ENCODE measurements around the gene SDR9C7.
"Not testable (repeated sequence)": the region's sequence is repeated elsewhere in the genome, so short reads cannot be mapped to it uniquely, and the experiment has no call there.

Gene SDR9C7

DNA sequence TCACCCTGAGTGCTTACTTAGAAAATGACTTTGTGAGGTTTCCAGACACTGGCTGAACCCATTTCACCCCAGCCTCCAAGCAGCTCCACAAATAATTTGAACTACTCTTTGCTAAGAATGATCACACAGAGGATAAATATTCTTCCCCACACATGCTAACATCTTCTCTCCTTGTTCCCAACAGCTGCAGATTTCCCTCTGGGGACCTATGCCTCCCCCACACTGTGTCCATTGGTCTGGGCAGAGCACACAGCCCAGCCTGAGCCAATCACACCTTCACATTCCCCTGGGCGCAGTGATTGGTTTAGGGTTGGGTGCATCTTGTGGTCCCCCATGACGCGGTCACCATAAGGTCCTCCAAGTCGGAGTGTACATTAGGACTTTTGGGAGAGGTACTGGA lies 6.9 kb downstream of the SDR9C7 start:
- no peak for DNase-seq (ENCODE audit: low spot score in 2 of 2)
- no peak for ATAC-seq (replicated peaks; ENCODE audit: extremely low read depth, poor library complexity, severe bottlenecking)
- Mint-ChIP-seq H3K4me1 (no peaks in the 10 kb centered on the region), H3K27me3 (peaks cover 25% of the 10 kb centered on the region), H3K4me3 (no peak overlapping the region), H3K36me3 (ENCODE audit: insufficient read depth) (no peaks in the 10 kb centered on the region), H3K9me3 (no peaks in the 10 kb centered on the region), H3K27ac (ENCODE audit: low read depth) (no peak overlapping the region)

DNA sequence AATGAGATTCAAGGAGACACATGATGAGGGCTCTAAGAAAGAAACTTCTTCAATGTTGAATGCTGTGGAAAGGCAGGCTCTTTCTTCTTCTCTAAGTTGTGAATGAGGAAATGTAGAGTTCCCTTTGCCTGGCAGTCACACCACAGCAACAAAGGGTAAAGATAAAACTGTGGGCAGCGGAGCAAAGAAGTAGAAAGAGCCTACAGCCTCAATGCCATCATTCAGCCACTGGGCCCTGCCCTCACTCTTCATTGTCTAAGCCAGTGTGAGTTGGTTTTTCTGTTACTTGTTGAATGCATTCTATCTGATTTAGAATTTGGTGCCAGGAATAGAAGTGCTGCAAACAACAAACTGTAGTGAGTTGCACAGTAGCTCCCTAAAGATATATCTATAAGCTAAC lies 12.2 kb downstream of the SDR9C7 start:
- Mint-ChIP-seq H3K9me3 (peaks cover 8% of the 10 kb centered on the region), H3K4me3 (no peak overlapping the region), H3K4me1 (no peaks in the 10 kb centered on the region), H3K36me3 (ENCODE audit: insufficient read depth) (no peaks in the 10 kb centered on the region), H3K27ac (ENCODE audit: low read depth) (no peak overlapping the region), H3K27me3 (peaks cover 41% of the 10 kb centered on the region)
- ATAC-seq (replicated peaks; ENCODE audit: extremely low read depth, poor library complexity, severe bottlenecking) (no peak), DNase-seq (ENCODE audit: low spot score in 2 of 2) (no peak)

GRCh38 chr12:56921346-56921745 lies 12.9 kb downstream of the SDR9C7 start:
- DNase-seq (ENCODE audit: low spot score in 2 of 2) (no peak), ATAC-seq (replicated peaks; ENCODE audit: extremely low read depth, poor library complexity, severe bottlenecking) (no peak)
- Mint-ChIP-seq H3K27me3 (peaks cover 41% of the 10 kb centered on the region), H3K4me3 (no peak overlapping the region), H3K9me3 (peaks cover 8% of the 10 kb centered on the region), H3K27ac (ENCODE audit: low read depth) (no peak overlapping the region), H3K36me3 (ENCODE audit: insufficient read depth) (no peaks in the 10 kb centered on the region), H3K4me1 (no peaks in the 10 kb centered on the region)

DNA sequence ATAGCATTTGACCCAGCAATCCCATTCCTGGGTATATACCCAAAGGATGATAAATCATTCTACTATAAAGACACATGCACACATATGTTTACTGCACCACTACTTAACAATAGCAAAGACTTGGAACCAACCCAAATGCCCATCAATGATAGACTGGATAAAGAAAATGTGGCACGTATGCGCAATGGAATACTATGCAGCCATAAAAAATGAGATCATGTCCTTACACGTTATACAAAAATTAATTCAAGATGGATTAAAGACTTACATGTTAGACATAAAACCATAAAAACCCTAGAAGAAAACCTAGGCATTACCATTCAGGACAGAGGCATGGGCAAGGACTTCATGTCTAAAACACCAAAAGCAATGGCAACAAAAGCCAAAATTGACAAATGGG lies 16.1 kb downstream of the SDR9C7 start:
- ATAC-seq (replicated peaks; ENCODE audit: extremely low read depth, poor library complexity, severe bottlenecking); DNase-seq (ENCODE audit: low spot score in 2 of 2); H3K4me3 Mint-ChIP-seq; H3K9me3 Mint-ChIP-seq; H3K27ac Mint-ChIP-seq (ENCODE audit: low read depth); H3K4me1 Mint-ChIP-seq; H3K36me3 Mint-ChIP-seq (ENCODE audit: insufficient read depth): not testable (repeated sequence)
- peaks cover 41% of the 10 kb centered on the region for H3K27me3 Mint-ChIP-seq

DNA sequence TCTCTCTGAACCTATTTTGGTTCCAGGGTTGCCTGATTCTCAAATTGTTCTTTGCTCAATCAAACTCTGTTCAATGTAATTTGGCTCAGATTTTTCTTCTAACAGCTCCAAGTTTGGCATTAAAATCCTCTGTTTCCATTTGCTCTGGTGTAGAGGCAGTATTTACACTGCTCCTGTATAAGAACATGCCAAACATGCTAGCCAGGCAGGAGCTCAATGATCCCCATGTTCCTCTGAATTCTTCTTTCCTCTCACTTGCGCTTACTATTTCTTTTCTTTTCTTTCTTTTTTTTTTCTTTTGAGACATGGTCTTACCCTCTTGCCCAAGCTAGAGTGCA lies 17.2 kb downstream of the SDR9C7 start:
- H3K27ac Mint-ChIP-seq (ENCODE audit: low read depth), result no peak overlapping the region
- peaks cover 46% of the 10 kb centered on the region for H3K27me3 Mint-ChIP-seq

DNA sequence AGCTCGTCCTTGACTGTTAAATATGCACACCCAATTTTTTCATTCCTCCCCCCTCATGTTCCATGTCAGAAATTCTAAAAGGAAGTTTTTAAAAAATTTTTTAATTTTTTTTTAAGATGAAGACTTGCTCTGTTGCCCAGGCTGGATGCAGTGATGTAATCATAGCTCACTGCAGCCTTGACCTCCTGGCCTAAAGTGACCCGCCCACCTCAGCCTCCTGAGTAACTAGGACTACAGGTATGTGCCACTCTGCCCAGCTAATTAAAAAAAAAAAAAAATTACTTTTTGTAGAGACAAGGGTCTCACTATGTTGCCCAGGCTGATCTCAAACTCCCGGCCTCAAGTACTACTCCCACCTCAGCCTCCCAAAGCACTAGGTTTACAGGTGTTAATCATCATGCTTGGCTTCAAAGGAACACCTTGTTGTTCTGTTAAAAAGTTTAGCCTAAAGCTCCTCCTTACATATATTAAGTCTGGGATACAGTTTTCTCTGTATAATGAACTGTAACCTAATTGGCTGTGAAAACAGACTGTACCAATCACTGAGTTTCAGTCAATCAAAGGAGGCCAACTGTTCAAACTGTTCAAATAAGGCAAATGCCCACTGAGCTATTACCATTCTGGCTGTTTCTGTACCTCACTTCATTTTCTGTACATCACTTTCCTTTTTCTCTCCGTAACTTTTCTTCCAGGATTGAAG lies 17.8 kb downstream of the SDR9C7 start:
- H3K36me3 Mint-ChIP-seq (ENCODE audit: insufficient read depth), result no peaks in the 10 kb centered on the region
- H3K27ac Mint-ChIP-seq (ENCODE audit: low read depth), result no peak overlapping the region
- no peak for DNase-seq (ENCODE audit: low spot score in 2 of 2)
- ATAC-seq (replicated peaks; ENCODE audit: extremely low read depth, poor library complexity, severe bottlenecking), result no peak
- H3K9me3 Mint-ChIP-seq, result peaks cover 8% of the 10 kb centered on the region
- H3K4me3 Mint-ChIP-seq, result no peak overlapping the region
- H3K27me3 Mint-ChIP-seq, result peaks cover 51% of the 10 kb centered on the region
- H3K4me1 Mint-ChIP-seq, result no peaks in the 10 kb centered on the region

More for the DNA sequence above, 17.2 kb downstream of the SDR9C7 start:
- Mint-ChIP-seq H3K9me3 (peaks cover 8% of the 10 kb centered on the region), H3K36me3 (ENCODE audit: insufficient read depth) (no peaks in the 10 kb centered on the region), H3K4me1 (no peaks in the 10 kb centered on the region), H3K4me3 (no peak overlapping the region)
- DNase-seq (ENCODE audit: low spot score in 2 of 2) (no peak), ATAC-seq (replicated peaks; ENCODE audit: extremely low read depth, poor library complexity, severe bottlenecking) (no peak)

DNA sequence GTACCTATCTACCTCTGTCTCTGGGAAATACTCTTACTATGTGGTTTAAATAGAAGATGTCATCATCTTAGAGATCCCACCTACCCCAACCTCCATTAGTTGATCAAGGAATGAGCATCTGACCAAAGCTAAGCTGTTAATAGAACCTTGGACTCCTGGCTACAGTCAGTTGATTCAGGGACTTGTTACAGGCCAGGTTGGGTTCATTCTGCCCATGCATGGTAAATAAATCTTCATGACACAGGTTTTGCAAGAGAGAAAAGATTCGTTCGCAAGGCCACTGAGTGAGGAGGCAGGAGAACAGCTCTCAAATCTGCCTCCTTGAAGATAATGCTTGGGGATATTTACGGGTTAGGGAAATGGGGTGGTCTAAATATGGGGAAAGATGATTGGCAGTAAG lies 19.5 kb downstream of the SDR9C7 start:
- Mint-ChIP-seq H3K36me3 (ENCODE audit: insufficient read depth) (no peaks in the 10 kb centered on the region), H3K4me3 (no peak overlapping the region), H3K9me3 (peaks cover 3% of the 10 kb centered on the region), H3K4me1 (no peaks in the 10 kb centered on the region), H3K27me3 (peaks cover 52% of the 10 kb centered on the region), H3K27ac (ENCODE audit: low read depth) (no peak overlapping the region)
- ATAC-seq (replicated peaks; ENCODE audit: extremely low read depth, poor library complexity, severe bottlenecking) (no peak), DNase-seq (ENCODE audit: low spot score in 2 of 2) (no peak)

DNA sequence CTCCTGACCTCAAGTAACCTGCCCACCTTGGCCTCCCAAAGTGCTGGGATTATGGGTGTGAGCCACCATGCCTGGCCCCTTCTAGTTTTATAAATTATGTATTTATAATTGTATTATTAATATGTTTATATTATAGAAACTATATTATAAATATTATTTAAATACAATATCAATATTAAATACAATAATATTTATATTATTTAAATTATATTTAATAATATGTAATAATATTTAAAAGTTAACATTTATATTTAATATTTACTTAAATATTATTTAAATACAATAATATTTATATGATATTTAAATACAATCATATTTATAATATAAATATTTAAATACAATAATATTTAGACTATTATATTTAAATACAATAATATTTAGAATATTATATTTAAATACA lies 20.0 kb downstream of the SDR9C7 start:
- H3K36me3 Mint-ChIP-seq (ENCODE audit: insufficient read depth), result no peaks in the 10 kb centered on the region
- H3K27ac Mint-ChIP-seq (ENCODE audit: low read depth), result no peak overlapping the region
- peaks cover 6% of the 10 kb centered on the region for H3K9me3 Mint-ChIP-seq
- DNase-seq (ENCODE audit: low spot score in 2 of 2) (no peak), ATAC-seq (replicated peaks; ENCODE audit: extremely low read depth, poor library complexity, severe bottlenecking) (no peak)
- no peak overlapping the region for H3K4me3 Mint-ChIP-seq
- peaks cover 52% of the 10 kb centered on the region for H3K27me3 Mint-ChIP-seq
- H3K4me1 Mint-ChIP-seq, result no peaks in the 10 kb centered on the region

DNA sequence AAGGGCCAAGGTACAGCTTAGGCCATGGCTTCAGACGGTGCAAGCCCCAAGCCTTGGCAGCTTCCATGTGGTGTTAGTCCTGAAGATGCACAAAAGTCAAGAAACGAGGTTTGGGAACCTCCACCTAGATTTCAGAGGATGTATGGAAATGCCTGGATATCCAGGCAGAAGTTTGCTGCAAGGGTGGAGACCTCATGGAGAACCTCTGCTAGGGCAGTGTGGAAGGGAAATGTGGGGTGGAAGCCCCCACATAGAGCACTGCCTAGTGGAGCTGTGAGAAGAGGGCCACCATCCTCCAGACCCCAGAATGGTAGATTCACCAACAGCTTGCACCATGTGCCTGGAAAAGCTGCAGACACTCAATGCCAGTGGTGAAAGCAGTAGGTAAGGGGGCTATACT lies 24.8 kb downstream of the SDR9C7 start:
- not testable (repeated sequence) for H3K36me3 Mint-ChIP-seq (ENCODE audit: insufficient read depth); ATAC-seq (replicated peaks; ENCODE audit: extremely low read depth, poor library complexity, severe bottlenecking); DNase-seq (ENCODE audit: low spot score in 2 of 2); H3K27ac Mint-ChIP-seq (ENCODE audit: low read depth); H3K9me3 Mint-ChIP-seq; H3K4me1 Mint-ChIP-seq; H3K4me3 Mint-ChIP-seq
- peaks cover 31% of the 10 kb centered on the region for H3K27me3 Mint-ChIP-seq

DNA sequence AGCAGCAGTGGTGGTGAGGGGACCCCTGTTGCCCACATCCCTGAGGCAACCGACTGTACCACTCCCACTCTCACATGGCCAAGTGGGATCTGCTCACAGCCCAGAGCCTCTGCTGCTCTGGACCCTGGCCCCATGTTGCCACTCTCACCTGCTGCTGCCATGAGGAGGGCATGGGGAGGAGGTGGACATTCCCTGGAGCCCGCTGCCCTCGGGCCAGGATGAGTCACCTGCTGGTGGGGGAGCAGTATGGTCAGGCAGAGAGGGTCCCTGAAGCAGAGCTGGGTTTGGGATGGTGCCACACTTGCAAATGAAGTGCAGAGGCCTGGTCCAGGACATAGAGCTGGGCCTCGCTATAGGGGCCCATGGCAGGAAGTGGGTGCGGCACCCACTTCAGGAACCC lies 26.1 kb downstream of the SDR9C7 start:
- no peak overlapping the region for H3K27ac Mint-ChIP-seq (ENCODE audit: low read depth)
- no peak for ATAC-seq (replicated peaks; ENCODE audit: extremely low read depth, poor library complexity, severe bottlenecking)
- no peak overlapping the region for H3K4me3 Mint-ChIP-seq
- peaks cover 30% of the 10 kb centered on the region for H3K27me3 Mint-ChIP-seq
- H3K36me3 Mint-ChIP-seq (ENCODE audit: insufficient read depth), result no peaks in the 10 kb centered on the region
- DNase-seq (ENCODE audit: low spot score in 2 of 2), result no peak
- no peaks in the 10 kb centered on the region for H3K4me1 Mint-ChIP-seq
- peaks cover 6% of the 10 kb centered on the region for H3K9me3 Mint-ChIP-seq

DNA sequence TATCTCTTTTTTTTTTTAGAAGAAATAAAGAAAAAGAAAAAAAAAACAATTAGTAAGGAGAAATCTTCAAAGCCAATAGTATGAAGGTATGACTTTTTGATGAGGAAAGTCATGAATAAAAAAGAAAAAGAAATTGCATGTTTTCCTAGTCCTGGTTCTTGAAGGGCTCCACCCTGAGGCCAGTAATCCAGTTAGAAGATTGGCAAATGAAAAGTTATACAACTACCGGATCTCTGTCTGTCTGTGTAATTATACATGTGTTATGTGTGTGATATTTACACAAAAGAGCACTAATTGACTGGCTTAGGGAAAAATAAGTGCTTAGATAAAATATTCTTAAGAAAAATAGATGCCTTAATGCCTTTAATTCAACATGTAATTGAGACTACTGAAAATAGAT lies 28.4 kb downstream of the SDR9C7 start:
- DNase-seq (ENCODE audit: low spot score in 2 of 2), result no peak
- ATAC-seq (replicated peaks; ENCODE audit: extremely low read depth, poor library complexity, severe bottlenecking), result no peak
- peaks cover 14% of the 10 kb centered on the region for H3K27me3 Mint-ChIP-seq
- no peak overlapping the region for H3K4me3 Mint-ChIP-seq
- no peaks in the 10 kb centered on the region for H3K36me3 Mint-ChIP-seq (ENCODE audit: insufficient read depth)
- H3K4me1 Mint-ChIP-seq, result no peaks in the 10 kb centered on the region
- peaks cover 19% of the 10 kb centered on the region for H3K9me3 Mint-ChIP-seq
- no peak overlapping the region for H3K27ac Mint-ChIP-seq (ENCODE audit: low read depth)

DNA sequence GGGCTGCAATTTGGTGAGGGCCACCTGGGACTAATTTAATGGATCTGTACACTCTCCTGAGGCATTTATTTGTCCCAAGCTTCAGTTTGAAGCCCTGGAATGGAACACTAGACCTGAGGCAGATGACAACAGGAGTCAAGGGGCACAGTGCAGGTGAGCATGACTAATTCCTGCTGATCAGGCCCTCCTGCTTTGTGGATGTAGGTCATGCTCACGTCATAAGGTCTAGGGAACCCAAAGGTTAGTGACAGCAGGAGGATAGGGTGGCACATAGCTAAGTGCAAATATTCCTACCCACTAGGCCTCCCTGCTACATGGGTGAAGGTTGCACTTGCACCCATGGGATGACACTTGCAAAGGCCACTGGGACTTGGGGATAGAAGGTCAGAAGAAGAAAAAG lies 30.8 kb downstream of the SDR9C7 start:
- peaks cover 13% of the 10 kb centered on the region for H3K9me3 Mint-ChIP-seq

DNA sequence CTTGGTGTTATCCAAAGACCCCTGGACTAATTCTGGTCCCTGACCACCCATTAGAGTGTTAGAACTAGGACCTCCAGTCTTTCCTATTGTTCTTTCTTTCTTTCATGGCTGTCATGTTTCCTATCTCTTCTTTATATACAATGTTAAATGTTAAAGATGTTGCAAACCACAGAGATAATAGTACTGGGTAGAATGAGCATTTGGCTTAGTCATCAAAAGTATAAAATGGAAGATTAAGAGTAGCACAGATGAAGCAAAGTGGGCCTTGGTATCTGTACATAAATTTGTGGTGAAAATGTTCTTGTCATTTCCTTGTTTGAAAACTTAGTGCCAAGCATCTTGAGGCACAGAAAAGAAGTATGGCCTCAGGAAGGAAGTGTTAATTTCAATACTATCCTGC lies 32.9 kb downstream of the SDR9C7 start:
- not testable (repeated sequence) for H3K4me3 Mint-ChIP-seq; H3K27ac Mint-ChIP-seq (ENCODE audit: low read depth); DNase-seq (ENCODE audit: low spot score in 2 of 2); H3K4me1 Mint-ChIP-seq; H3K36me3 Mint-ChIP-seq (ENCODE audit: insufficient read depth); ATAC-seq (replicated peaks; ENCODE audit: extremely low read depth, poor library complexity, severe bottlenecking); H3K27me3 Mint-ChIP-seq
- H3K9me3 Mint-ChIP-seq, result peaks cover 13% of the 10 kb centered on the region

More for the DNA sequence above, 30.8 kb downstream of the SDR9C7 start:
- ATAC-seq (replicated peaks; ENCODE audit: extremely low read depth, poor library complexity, severe bottlenecking) (no peak), DNase-seq (ENCODE audit: low spot score in 2 of 2) (no peak)
- peaks cover 9% of the 10 kb centered on the region for H3K27me3 Mint-ChIP-seq
- H3K4me1 Mint-ChIP-seq, result no peaks in the 10 kb centered on the region
- no peak overlapping the region for H3K27ac Mint-ChIP-seq (ENCODE audit: low read depth)
- no peaks in the 10 kb centered on the region for H3K36me3 Mint-ChIP-seq (ENCODE audit: insufficient read depth)
- no peak overlapping the region for H3K4me3 Mint-ChIP-seq

DNA sequence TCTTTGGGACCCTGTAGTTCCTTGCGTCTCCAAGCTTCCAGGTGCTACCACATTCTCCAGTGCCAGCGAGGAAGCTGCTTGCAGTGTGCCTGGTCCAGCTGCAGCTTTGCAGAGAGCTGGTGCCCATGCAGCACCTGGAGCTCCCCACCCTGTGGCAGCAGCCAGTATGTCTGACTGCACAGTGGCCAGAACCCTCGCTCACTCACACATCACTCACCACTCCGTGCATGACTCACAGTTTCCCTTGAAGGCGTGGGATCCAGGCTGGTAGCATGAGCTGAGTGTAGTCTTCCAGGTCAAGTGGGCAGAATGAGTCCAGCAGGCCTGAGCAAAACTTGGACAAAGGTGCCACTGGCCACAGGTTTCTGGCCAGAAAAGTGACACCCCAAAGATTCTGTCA lies 33.6 kb downstream of the SDR9C7 start:
- ATAC-seq (replicated peaks; ENCODE audit: extremely low read depth, poor library complexity, severe bottlenecking), result no peak
- no peaks in the 10 kb centered on the region for H3K4me1 Mint-ChIP-seq

More for the DNA sequence above, 33.6 kb downstream of the SDR9C7 start:
- DNase-seq (ENCODE audit: low spot score in 2 of 2), result no peak
- Mint-ChIP-seq H3K27me3 (no peaks in the 10 kb centered on the region), H3K27ac (ENCODE audit: low read depth) (no peak overlapping the region), H3K9me3 (peaks cover 13% of the 10 kb centered on the region), H3K36me3 (ENCODE audit: insufficient read depth) (no peaks in the 10 kb centered on the region), H3K4me3 (no peak overlapping the region)
